Skeletal muscle satellite cell (primary cell): ENCODE results near the gene PNKD.
"Not testable (repeated sequence)": the region's sequence is repeated elsewhere in the genome, so short reads cannot be mapped to it uniquely, and the experiment has no call there.

ENCODE experiments used
- H3K27me3 ChIP-seq: 2 replicates; pipeline ENCODE4 v1.7.0; 2013; ENCODE audit warnings: low read length; ENCODE audit not compliant: control insufficient read depth, insufficient read depth
- H3K36me3 ChIP-seq: 2 replicates; pipeline ENCODE4 v1.7.0; 2013; ENCODE audit warnings: mild to moderate bottlenecking, control low read depth, low read length; ENCODE audit not compliant: insufficient read depth
- H3K4me1 ChIP-seq: 2 replicates; pipeline ENCODE4 v1.7.0; 2013; ENCODE audit warnings: low read length; ENCODE audit not compliant: control insufficient read depth, insufficient read depth
- H3K4me2 ChIP-seq: 2 replicates; pipeline ENCODE4 v1.7.0; 2013; ENCODE audit warnings: mild to moderate bottlenecking, low read length
- H3K4me3 ChIP-seq: 2 replicates; pipeline ENCODE4 v1.7.0; 2013; ENCODE audit warnings: low read length
- H3K9ac ChIP-seq: 2 replicates; pipeline ENCODE4 v1.7.0; 2013; ENCODE audit warnings: mild to moderate bottlenecking, low read depth, low read length, moderate library complexity
- H3K9me3 ChIP-seq: replicated peaks from 2 replicates; pipeline ENCODE4 v1.7.0; 2013; ENCODE audit warnings: mild to moderate bottlenecking, control low read depth, low read length

PNKD gene

GRCh38 chr2:218296847-218297246 is 26.5 kb downstream of the PNKD start:
- no peaks in the 10 kb centered on the region for H3K27me3 ChIP-seq

GRCh38 chr2:218298314-218298875 is 28.1 kb downstream of the PNKD start:
- Histone ChIP-seq H3K4me2 (no peak overlapping the region), H3K9ac (no peak overlapping the region), H3K4me3 (no peak overlapping the region), H3K9me3 (no peaks in the 10 kb centered on the region), H3K36me3 (no peaks in the 10 kb centered on the region), H3K4me1 (no peaks in the 10 kb centered on the region), H3K27me3 (no peaks in the 10 kb centered on the region)

More at GRCh38 chr2:218296847-218297246, 26.5 kb downstream of the PNKD start:
- no peaks in the 10 kb centered on the region for H3K9me3 ChIP-seq
- no peak overlapping the region for H3K4me2 ChIP-seq
- H3K4me3 ChIP-seq, result no peak overlapping the region
- H3K9ac ChIP-seq, result no peak overlapping the region
- H3K36me3 ChIP-seq, result no peaks in the 10 kb centered on the region
- H3K4me1 ChIP-seq, result peaks cover 8% of the 10 kb centered on the region

- Histone ChIP-seq H3K27me3 (no peaks in the 10 kb centered on the region), H3K9me3 (no peaks in the 10 kb centered on the region), H3K4me2 (no peak overlapping the region), H3K9ac (no peak overlapping the region), H3K4me1 (no peaks in the 10 kb centered on the region), H3K36me3 (no peaks in the 10 kb centered on the region), H3K4me3 (no peak overlapping the region)
These were observed 29.8 kb downstream of the PNKD start for GRCh38 chr2:218300141-218300540.

- no peaks in the 10 kb centered on the region for H3K36me3 ChIP-seq
- H3K4me1 ChIP-seq, result no peaks in the 10 kb centered on the region
- no peak overlapping the region for H3K4me2 ChIP-seq
- no peaks in the 10 kb centered on the region for H3K27me3 ChIP-seq
- no peak overlapping the region for H3K4me3 ChIP-seq
- H3K9ac ChIP-seq, result no peak overlapping the region
- H3K9me3 ChIP-seq, result no peaks in the 10 kb centered on the region
These were observed 31.0 kb downstream of the PNKD start for GRCh38 chr2:218301176-218301819.

- H3K4me3 ChIP-seq, result no peak overlapping the region
- H3K27me3 ChIP-seq, result peaks cover 5% of the 10 kb centered on the region
- no peaks in the 10 kb centered on the region for H3K36me3 ChIP-seq
- no peaks in the 10 kb centered on the region for H3K4me1 ChIP-seq
- H3K9ac ChIP-seq, result no peak overlapping the region
- H3K9me3 ChIP-seq, result no peaks in the 10 kb centered on the region
- no peak overlapping the region for H3K4me2 ChIP-seq
These were observed 35.1 kb downstream of the PNKD start for GRCh38 chr2:218305383-218305782.

- Histone ChIP-seq H3K4me3 (no peak overlapping the region), H3K9me3 (no peaks in the 10 kb centered on the region), H3K36me3 (no peaks in the 10 kb centered on the region), H3K4me1 (no peaks in the 10 kb centered on the region), H3K9ac (no peak overlapping the region), H3K4me2 (no peak overlapping the region), H3K27me3 (peaks cover 5% of the 10 kb centered on the region)
These were observed 36.0 kb downstream of the PNKD start for GRCh38 chr2:218306184-218306920.

GRCh38 chr2:218307415-218308090 is 37.2 kb downstream of the PNKD start:
- H3K36me3 ChIP-seq, result no peaks in the 10 kb centered on the region
- H3K4me3 ChIP-seq, result no peak overlapping the region
- H3K9ac ChIP-seq, result no peak overlapping the region
- H3K27me3 ChIP-seq, result peaks cover 5% of the 10 kb centered on the region
- H3K4me1 ChIP-seq, result no peaks in the 10 kb centered on the region
- no peaks in the 10 kb centered on the region for H3K9me3 ChIP-seq
- H3K4me2 ChIP-seq, result no peak overlapping the region

GRCh38 chr2:218310853-218311540 is 40.7 kb downstream of the PNKD start:
- Histone ChIP-seq H3K27me3 (peaks cover 8% of the 10 kb centered on the region), H3K9ac (no peak overlapping the region), H3K4me3 (no peak overlapping the region), H3K4me1 (no peaks in the 10 kb centered on the region), H3K4me2 (no peak overlapping the region), H3K9me3 (no peaks in the 10 kb centered on the region), H3K36me3 (no peaks in the 10 kb centered on the region)

GRCh38 chr2:218311541-218312266 is 41.4 kb downstream of the PNKD start:
- not testable (repeated sequence) for H3K4me3 ChIP-seq, H3K4me2 ChIP-seq, H3K36me3 ChIP-seq, H3K4me1 ChIP-seq, H3K9me3 ChIP-seq, H3K9ac ChIP-seq, H3K27me3 ChIP-seq

GRCh38 chr2:218312267-218312756 is 42.0 kb downstream of the PNKD start:
- H3K27me3 ChIP-seq, result peaks cover 4% of the 10 kb centered on the region
- no peaks in the 10 kb centered on the region for H3K36me3 ChIP-seq
- H3K4me2 ChIP-seq, result no peak overlapping the region
- no peak overlapping the region for H3K9ac ChIP-seq
- no peaks in the 10 kb centered on the region for H3K4me1 ChIP-seq
- H3K9me3 ChIP-seq, result no peaks in the 10 kb centered on the region
- H3K4me3 ChIP-seq, result no peak overlapping the region
